SK-MEL-5 (cell line): ENCODE results near the gene CUZD1. TPM values are rescaled to one million over a fixed set of nuclear protein-coding genes. Genes with fewer than 3 reads are reported as not detected.

Experiments
- total RNA-seq: library from RNA; depleted of rRNA; stranded (reverse); fragments of >200 nt; shearing (Covaris generic); gene quantifications from 2 replicates; pipeline ENCODE4 v1.2.3, GENCODE V29; 2014; rRNA removed

CUZD1 gene
- total RNA-seq, 1 experiment from 2014 or later, result 0.18 TPM

Other genes with a start within 250 kb of the CUZD1 start
- not detected in 2 replicates for gene C10orf120, start 146.0 kb downstream of the CUZD1 start, total RNA-seq
- 0.45 TPM in 1 of 2 replicates, not detected in the other for gene FAM24B, start 33.7 kb upstream of the CUZD1 start, total RNA-seq
- not detected in 2 replicates for gene FAM24A, start 64.8 kb upstream of the CUZD1 start, total RNA-seq
- 9.7 and 12.5 TPM in 2 replicates for gene C10orf88, start 108.4 kb upstream of the CUZD1 start, total RNA-seq
- 5.0 and 9.8 TPM in 2 replicates for gene PSTK, start 134.5 kb upstream of the CUZD1 start, total RNA-seq
- 3.4 TPM in 2 replicates for gene IKZF5, start 162.9 kb upstream of the CUZD1 start, total RNA-seq
- 8.4 and 8.8 TPM in 2 replicates for gene ACADSB, start 163.1 kb upstream of the CUZD1 start, total RNA-seq